ENCODE measurements around the gene MAP4K2.

Gene MAP4K2

GRCh38 chr11:64767344-64768299 lies 35.4 kb downstream of the MAP4K2 start:
- Histone ChIP-seq H3K79me2 (ENCODE audit: insufficient read depth, low read length) (no peaks in the 10 kb centered on the region), H3K4me1 (ENCODE audit: insufficient read depth, low read length, severe bottlenecking) (peaks cover 35% of the 10 kb centered on the region), H3K4me3 (ENCODE audit: low read depth, low read length, poor library complexity, severe bottlenecking) (no peak overlapping the region), H3K9me3 (ENCODE audit: low read length) (no peaks in the 10 kb centered on the region), H3K36me3 (ENCODE audit: insufficient read depth, low read length) (peaks cover 98% of the 10 kb centered on the region), H3K9ac (ENCODE audit: low read length) (no peak overlapping the region), H4K20me1 (ENCODE audit: insufficient read depth, low read length) (no peaks in the 10 kb centered on the region), H3K27me3 (ENCODE audit: insufficient read depth, low read length) (no peaks in the 10 kb centered on the region), H3K4me2 (ENCODE audit: low read length) (no peak overlapping the region), H2AFZ (ENCODE audit: low read length) (no peak overlapping the region), H3K27ac (ENCODE audit: low read depth, low read length, poor library complexity, severe bottlenecking) (no peak overlapping the region), H3F3A (ENCODE audit: insufficient read depth, low read length) (peaks cover 21% of the 10 kb centered on the region), H3K9me2 (ENCODE audit: low read depth, low read length) (no peaks in the 10 kb centered on the region)
- TF ChIP-seq CTCF (IDR thresholded peaks at IDR 0.05; ENCODE audit: low read length) (peak; percentile 77), EZH2 (IDR thresholded peaks at IDR 0.05; ENCODE audit: borderline replicate concordance, low read length) (no peak)

GRCh38 chr11:64766881-64767280 lies 36.1 kb downstream of the MAP4K2 start:
- no peak overlapping the region for H3K4me2 ChIP-seq (ENCODE audit: low read length)
- no peak overlapping the region for H3K27ac ChIP-seq (ENCODE audit: low read depth, low read length, poor library complexity, severe bottlenecking)
- no peaks in the 10 kb centered on the region for H3K79me2 ChIP-seq (ENCODE audit: insufficient read depth, low read length)
- peaks cover 32% of the 10 kb centered on the region for H3K4me1 ChIP-seq (ENCODE audit: insufficient read depth, low read length, severe bottlenecking)
- no peak overlapping the region for H3K4me3 ChIP-seq (ENCODE audit: low read depth, low read length, poor library complexity, severe bottlenecking)
- peaks cover 96% of the 10 kb centered on the region for H3K36me3 ChIP-seq (ENCODE audit: insufficient read depth, low read length)
- no peak overlapping the region for H2AFZ ChIP-seq (ENCODE audit: low read length)
- H4K20me1 ChIP-seq (ENCODE audit: insufficient read depth, low read length): no peaks in the 10 kb centered on the region
- no peak overlapping the region for H3K9ac ChIP-seq (ENCODE audit: low read length)
- H3F3A ChIP-seq (ENCODE audit: insufficient read depth, low read length): peaks cover 20% of the 10 kb centered on the region; the same call in 1 of the 2 replicates
- H3K27me3 ChIP-seq (ENCODE audit: insufficient read depth, low read length): no peaks in the 10 kb centered on the region
- TF ChIP-seq EZH2 (IDR thresholded peaks at IDR 0.05; ENCODE audit: borderline replicate concordance, low read length): no peak
- TF ChIP-seq CTCF (IDR thresholded peaks at IDR 0.05; ENCODE audit: low read length): no peak
- no peaks in the 10 kb centered on the region for H3K9me2 ChIP-seq (ENCODE audit: low read depth, low read length)
- no peaks in the 10 kb centered on the region for H3K9me3 ChIP-seq (ENCODE audit: low read length)

- no peaks in the 10 kb centered on the region for H3K9me3 ChIP-seq (ENCODE audit: low read length)
- H3K4me3 ChIP-seq (ENCODE audit: low read depth, low read length, poor library complexity, severe bottlenecking): no peak overlapping the region
- H3K4me1 ChIP-seq (ENCODE audit: insufficient read depth, low read length, severe bottlenecking): peaks cover 29% of the 10 kb centered on the region
- no peak overlapping the region for H3K9ac ChIP-seq (ENCODE audit: low read length)
- no peaks in the 10 kb centered on the region for H4K20me1 ChIP-seq (ENCODE audit: insufficient read depth, low read length)
- no peaks in the 10 kb centered on the region for H3K79me2 ChIP-seq (ENCODE audit: insufficient read depth, low read length)
- peaks cover 17% of the 10 kb centered on the region; the same call in 1 of the 2 replicates for H3F3A ChIP-seq (ENCODE audit: insufficient read depth, low read length)
- H3K9me2 ChIP-seq (ENCODE audit: low read depth, low read length): no peaks in the 10 kb centered on the region
- no peak overlapping the region for H3K4me2 ChIP-seq (ENCODE audit: low read length)
- H3K36me3 ChIP-seq (ENCODE audit: insufficient read depth, low read length): peaks cover 88% of the 10 kb centered on the region
- H3K27ac ChIP-seq (ENCODE audit: low read depth, low read length, poor library complexity, severe bottlenecking): no peak overlapping the region
- TF ChIP-seq CTCF (IDR thresholded peaks at IDR 0.05; ENCODE audit: low read length): no peak
- TF ChIP-seq EZH2 (IDR thresholded peaks at IDR 0.05; ENCODE audit: borderline replicate concordance, low read length): no peak
- no peak overlapping the region for H2AFZ ChIP-seq (ENCODE audit: low read length)
- no peaks in the 10 kb centered on the region for H3K27me3 ChIP-seq (ENCODE audit: insufficient read depth, low read length)
Measured at GRCh38 chr11:64765851-64766665, 37.0 kb downstream of the MAP4K2 start.
